ENCODE results near the gene COL4A2. TPM values are rescaled to one million over a fixed set of nuclear protein-coding genes. Genes with fewer than 3 reads are reported as not detected.
A peak's percentile ranks its signal among the peaks of the same experiment; 100 is the strongest.

Gene COL4A2
- total and polyA plus RNA-seq, 11 donors, result 92.4 to 377 (median 166) TPM

- Histone ChIP-seq H3K27me3 (peaks cover 0 to 11% (median 0%) of the 10 kb centered on the region in 9 donors), H3K9me3 (no peaks in the 10 kb centered on the region), H3K27ac (peak overlapping the region; percentile 35 to 98 (median 77)), H3K4me3 (no peak overlapping the region), H3K36me3 (peaks cover 0 to 34% (median 13%) of the 10 kb centered on the region in 9 donors), H3K4me1 (peaks cover 17 to 97% (median 87%) of the 10 kb centered on the region in 12 donors)
- peak; percentile 80 to 89 (median 88) for ATAC-seq
- DNase-seq, result peak; percentile 69 to 82 (median 74)
- intact Hi-C loops (cut with DNase I), result loop anchor here in 2 of 10 donors (2.0 to 5.0 kb wide), 2 partner anchors 67 to 98 kb away; no protein-coding TSS in a partner anchor
- 25 to 49% (median 45%) methylated on average over 6 to 18 of the region's 18 CpGs for WGBS, 4 donors
- TF ChIP-seq CTCF (IDR thresholded peaks at IDR 0.05) (no peak), POLR2A (IDR thresholded peaks at IDR 0.05) (no peak)
These were observed 7.6 kb downstream of the COL4A2 start for GRCh38 chr13:110314516-110315245.

GRCh38 chr13:110316196-110316595 lies 9.1 kb downstream of the COL4A2 start:
- WGBS, 4 donors, result 50 to 63% (median 61%) methylated on average over 10 of the region's 10 CpGs
- TF ChIP-seq CTCF (IDR thresholded peaks at IDR 0.05), result no peak
- TF ChIP-seq POLR2A (IDR thresholded peaks at IDR 0.05), result no peak
- no peak for ATAC-seq
- peaks cover 0 to 26% (median 13%) of the 10 kb centered on the region in 9 donors for H3K36me3 ChIP-seq
- no peaks in the 10 kb centered on the region for H3K9me3 ChIP-seq
- H3K27ac ChIP-seq, result peak overlapping the region; percentile 26 to 98 (median 77)
- peaks cover 17 to 97% (median 87%) of the 10 kb centered on the region in 12 donors for H3K4me1 ChIP-seq
- no peak overlapping the region for H3K4me3 ChIP-seq
- peaks cover 0 to 3% (median 0%) of the 10 kb centered on the region in 9 donors for H3K27me3 ChIP-seq
- DNase-seq, result no peak
- intact Hi-C loops (cut with DNase I), result no loop called here

GRCh38 chr13:110317093-110317492 lies 10.0 kb downstream of the COL4A2 start:
- no peaks in the 10 kb centered on the region for H3K9me3 ChIP-seq
- H3K27ac ChIP-seq, result peak overlapping the region in 1 of 12 donors; percentile 98
- no peak overlapping the region for H3K4me3 ChIP-seq
- peaks cover 0 to 26% (median 13%) of the 10 kb centered on the region in 9 donors for H3K36me3 ChIP-seq
- 59 to 92% (median 90%) methylated on average over 5 of the region's 5 CpGs for WGBS, 4 donors
- TF ChIP-seq CTCF (IDR thresholded peaks at IDR 0.05) (no peak), POLR2A (IDR thresholded peaks at IDR 0.05) (no peak)
- peaks cover 18 to 97% (median 85%) of the 10 kb centered on the region in 12 donors for H3K4me1 ChIP-seq
- intact Hi-C loops (cut with DNase I), result no loop called here
- no peaks in the 10 kb centered on the region for H3K27me3 ChIP-seq
- DNase-seq, result no peak
- ATAC-seq, result no peak

- no peaks in the 10 kb centered on the region for H3K9me3 ChIP-seq
- DNase-seq (no peak), ATAC-seq (no peak)
- no peak overlapping the region for H3K4me3 ChIP-seq
- peak overlapping the region in 5 of 12 donors; percentile 17 to 95 (median 71) for H3K27ac ChIP-seq
- TF ChIP-seq CTCF (IDR thresholded peaks at IDR 0.05) (no peak), POLR2A (IDR thresholded peaks at IDR 0.05) (no peak)
- no peaks in the 10 kb centered on the region for H3K27me3 ChIP-seq
- peaks cover 0 to 26% (median 13%) of the 10 kb centered on the region in 9 donors for H3K36me3 ChIP-seq
- peaks cover 17 to 97% (median 85%) of the 10 kb centered on the region in 12 donors for H3K4me1 ChIP-seq
- 61 to 75% (median 63%) methylated on average over 13 of the region's 13 CpGs for WGBS, 4 donors
- intact Hi-C loops (cut with DNase I), result no loop called here
These were observed 10.6 kb downstream of the COL4A2 start for GRCh38 chr13:110317496-110318195.
